Measurements from ENCODE around the gene CCDC97. TPM values are rescaled to one million over a fixed set of nuclear protein-coding genes. Genes with fewer than 3 reads are reported as not detected.

The CCDC97 gene
- total RNA-seq, 1 experiment from 2014 or later: 39.4 TPM

DNA sequence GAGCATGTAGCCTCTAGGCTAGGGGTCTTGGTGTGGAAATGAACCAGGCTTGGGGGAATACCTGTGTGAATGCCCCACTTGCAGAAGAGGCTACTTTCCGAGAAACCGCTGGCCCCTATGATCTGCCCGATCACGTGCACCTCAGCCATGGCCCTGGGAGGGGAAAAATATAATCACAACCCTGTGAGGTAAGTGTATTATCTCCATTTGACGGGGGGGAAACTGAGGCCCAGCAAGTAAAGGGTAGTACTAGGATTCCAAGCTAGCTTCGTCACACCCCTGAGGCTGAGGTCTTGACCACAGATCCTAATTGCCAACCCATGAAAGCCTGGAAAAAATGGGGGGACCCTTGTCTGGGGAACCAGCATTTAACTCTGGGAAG is 53.4 kb downstream of the CCDC97 start:
- Histone ChIP-seq H2BK15ac (ENCODE audit: low read depth, low read length) (no peak overlapping the region), H3K27me3 (ENCODE audit: insufficient read depth, low read length) (no peaks in the 10 kb centered on the region), H2AK5ac (ENCODE audit: insufficient read length, low read length) (no peak overlapping the region), H3K18ac (ENCODE audit: insufficient read length, low read depth, low read length) (no peak overlapping the region), H3K9ac (ENCODE audit: extremely low read depth, insufficient read length, low read length) (peak overlapping the region; percentile 23), H4K5ac (ENCODE audit: insufficient read length, low read depth, low read length) (no peak overlapping the region), H3K79me2 (ENCODE audit: insufficient read depth, low read length) (no peaks in the 10 kb centered on the region), H3K23ac (ENCODE audit: insufficient read length, low read depth, low read length) (no peak overlapping the region), H3K27ac (ENCODE audit: insufficient read length, low read depth, low read length) (no peak overlapping the region), H3K56ac (ENCODE audit: insufficient read length, low read depth, low read length) (no peak overlapping the region), H4K8ac (replicated peaks; ENCODE audit: insufficient read length, low read depth, low read length) (no peak overlapping the region), H3K14ac (ENCODE audit: insufficient read depth, low read length) (no peak overlapping the region), H2AFZ (ENCODE audit: low read length) (no peak overlapping the region), H3K4me1 (ENCODE audit: insufficient read depth, low read length) (no peaks in the 10 kb centered on the region), H3K4ac (ENCODE audit: low read depth, low read length) (no peak overlapping the region), H3T11ph (ENCODE audit: low read length) (no peak overlapping the region), H2BK5ac (ENCODE audit: insufficient read length, low read length) (no peak overlapping the region), H3K23me2 (ENCODE audit: insufficient read length, low read depth, low read length, poor library complexity, severe bottlenecking) (peaks cover 8% of the 10 kb centered on the region), H4K20me1 (ENCODE audit: control insufficient read depth, insufficient read depth, insufficient read length) (no peaks in the 10 kb centered on the region), H3K79me1 (ENCODE audit: insufficient read depth, low read depth, low read length, poor library complexity, severe bottlenecking) (no peaks in the 10 kb centered on the region), H2BK120ac (ENCODE audit: low read depth, low read length, poor library complexity, severe bottlenecking) (no peak overlapping the region), H3K4me2 (ENCODE audit: insufficient read depth, insufficient read length, low read length) (peak overlapping the region; percentile 73), H2BK20ac (ENCODE audit: low read depth, low read length, poor library complexity, severe bottlenecking) (no peak overlapping the region), H3K9me3 (ENCODE audit: control insufficient read depth, low read depth, low read length) (no peaks in the 10 kb centered on the region), H2BK12ac (ENCODE audit: insufficient read length, low read depth, low read length) (no peak overlapping the region), H4K91ac (ENCODE audit: insufficient read length, low read depth, low read length) (no peak overlapping the region)
- Mint-ChIP-seq H3K36me3 (ENCODE audit: insufficient read depth in 1 of 3, low read depth in 3 of 3) (no peaks in the 10 kb centered on the region; a peak in 1 of 7 replicates), H3K9me3 (no peaks in the 10 kb centered on the region), H3K27ac (peak overlapping the region in 1 of 3 experiments; percentile 100; a peak in 1 of 7 replicates), H3K4me3 (peak overlapping the region; percentile 93 to 94), H3K4me1 (peaks cover 2 to 8% of the 10 kb centered on the region in 2 experiments; a peak in 2 of 4 replicates), H3K27me3 (ENCODE audit: low read depth) (no peaks in the 10 kb centered on the region)
- no peak for DNase-seq
- TF ChIP-seq, protein P1, sequence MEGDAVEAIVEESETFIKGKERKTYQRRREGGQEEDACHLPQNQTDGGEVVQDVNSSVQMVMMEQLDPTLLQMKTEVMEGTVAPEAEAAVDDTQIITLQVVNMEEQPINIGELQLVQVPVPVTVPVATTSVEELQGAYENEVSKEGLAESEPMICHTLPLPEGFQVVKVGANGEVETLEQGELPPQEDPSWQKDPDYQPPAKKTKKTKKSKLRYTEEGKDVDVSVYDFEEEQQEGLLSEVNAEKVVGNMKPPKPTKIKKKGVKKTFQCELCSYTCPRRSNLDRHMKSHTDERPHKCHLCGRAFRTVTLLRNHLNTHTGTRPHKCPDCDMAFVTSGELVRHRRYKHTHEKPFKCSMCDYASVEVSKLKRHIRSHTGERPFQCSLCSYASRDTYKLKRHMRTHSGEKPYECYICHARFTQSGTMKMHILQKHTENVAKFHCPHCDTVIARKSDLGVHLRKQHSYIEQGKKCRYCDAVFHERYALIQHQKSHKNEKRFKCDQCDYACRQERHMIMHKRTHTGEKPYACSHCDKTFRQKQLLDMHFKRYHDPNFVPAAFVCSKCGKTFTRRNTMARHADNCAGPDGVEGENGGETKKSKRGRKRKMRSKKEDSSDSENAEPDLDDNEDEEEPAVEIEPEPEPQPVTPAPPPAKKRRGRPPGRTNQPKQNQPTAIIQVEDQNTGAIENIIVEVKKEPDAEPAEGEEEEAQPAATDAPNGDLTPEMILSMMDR (conservative IDR thresholded peaks at IDR 0.05): no peak
- no CpG with 5 or more reads among the region's 6 CpGs for WGBS (ENCODE audit: extremely low coverage, insufficient read length, low lambda C conversion rate)

Data from H9 (cell line).